ENCODE data around the gene CACNA1A.
A peak's percentile ranks its signal among the peaks of the same experiment; 100 is the strongest.

CACNA1A gene

GRCh38 chr19:13277104-13277809 is 229.0 kb downstream of the CACNA1A start:
- TF ChIP-seq, protein P1, sequence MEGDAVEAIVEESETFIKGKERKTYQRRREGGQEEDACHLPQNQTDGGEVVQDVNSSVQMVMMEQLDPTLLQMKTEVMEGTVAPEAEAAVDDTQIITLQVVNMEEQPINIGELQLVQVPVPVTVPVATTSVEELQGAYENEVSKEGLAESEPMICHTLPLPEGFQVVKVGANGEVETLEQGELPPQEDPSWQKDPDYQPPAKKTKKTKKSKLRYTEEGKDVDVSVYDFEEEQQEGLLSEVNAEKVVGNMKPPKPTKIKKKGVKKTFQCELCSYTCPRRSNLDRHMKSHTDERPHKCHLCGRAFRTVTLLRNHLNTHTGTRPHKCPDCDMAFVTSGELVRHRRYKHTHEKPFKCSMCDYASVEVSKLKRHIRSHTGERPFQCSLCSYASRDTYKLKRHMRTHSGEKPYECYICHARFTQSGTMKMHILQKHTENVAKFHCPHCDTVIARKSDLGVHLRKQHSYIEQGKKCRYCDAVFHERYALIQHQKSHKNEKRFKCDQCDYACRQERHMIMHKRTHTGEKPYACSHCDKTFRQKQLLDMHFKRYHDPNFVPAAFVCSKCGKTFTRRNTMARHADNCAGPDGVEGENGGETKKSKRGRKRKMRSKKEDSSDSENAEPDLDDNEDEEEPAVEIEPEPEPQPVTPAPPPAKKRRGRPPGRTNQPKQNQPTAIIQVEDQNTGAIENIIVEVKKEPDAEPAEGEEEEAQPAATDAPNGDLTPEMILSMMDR (IDR thresholded peaks at IDR 0.05; ENCODE audit: extremely low read depth, insufficient read depth, missing control alignments) = peak; percentile 50
- DNase-seq (ENCODE audit: low spot score) = peak; percentile 76
- in situ Hi-C loops (cut with MboI; ENCODE audit: low pct_unique_long_range_greater_than_20kb, low sequenced_read_pairs, unreplicated experiment) = loop anchor here (10.0 kb wide), 2 partner anchors 148 to 318 kb away; no protein-coding TSS in a partner anchor

GRCh38 chr19:13275016-13275722 is 231.1 kb downstream of the CACNA1A start:
- in situ Hi-C loops (cut with MboI; ENCODE audit: low pct_unique_long_range_greater_than_20kb, low sequenced_read_pairs, unreplicated experiment) = loop anchor here (10.0 kb wide), 2 partner anchors 150 to 320 kb away; no protein-coding TSS in a partner anchor
- TF ChIP-seq, protein P1 (IDR thresholded peaks at IDR 0.05; ENCODE audit: extremely low read depth, insufficient read depth, missing control alignments) = no peak
- DNase-seq (ENCODE audit: low spot score) = no peak

GRCh38 chr19:13270514-13271105 is 235.7 kb downstream of the CACNA1A start:
- in situ Hi-C loops (cut with MboI; ENCODE audit: low pct_unique_long_range_greater_than_20kb, low sequenced_read_pairs, unreplicated experiment) = loop anchor here (10.0 kb wide), 2 partner anchors 154 to 324 kb away; no protein-coding TSS in a partner anchor

GRCh38 chr19:13269348-13269747 is 236.9 kb downstream of the CACNA1A start:
- no peak for DNase-seq (ENCODE audit: low spot score)
- TF ChIP-seq, protein P1 (IDR thresholded peaks at IDR 0.05; ENCODE audit: extremely low read depth, insufficient read depth, missing control alignments) = no peak
- in situ Hi-C loops (cut with MboI; ENCODE audit: low pct_unique_long_range_greater_than_20kb, low sequenced_read_pairs, unreplicated experiment) = no loop called here

More at GRCh38 chr19:13270514-13271105, 235.7 kb downstream of the CACNA1A start:
- TF ChIP-seq, protein P1 (IDR thresholded peaks at IDR 0.05; ENCODE audit: extremely low read depth, insufficient read depth, missing control alignments) = no peak
- no peak for DNase-seq (ENCODE audit: low spot score)

- TF ChIP-seq, protein P1 (IDR thresholded peaks at IDR 0.05; ENCODE audit: extremely low read depth, insufficient read depth, missing control alignments) = no peak
- no peak for DNase-seq (ENCODE audit: low spot score)
- in situ Hi-C loops (cut with MboI; ENCODE audit: low pct_unique_long_range_greater_than_20kb, low sequenced_read_pairs, unreplicated experiment) = no loop called here
Observed at GRCh38 chr19:13267889-13268288, 238.4 kb downstream of the CACNA1A start.

DNA sequence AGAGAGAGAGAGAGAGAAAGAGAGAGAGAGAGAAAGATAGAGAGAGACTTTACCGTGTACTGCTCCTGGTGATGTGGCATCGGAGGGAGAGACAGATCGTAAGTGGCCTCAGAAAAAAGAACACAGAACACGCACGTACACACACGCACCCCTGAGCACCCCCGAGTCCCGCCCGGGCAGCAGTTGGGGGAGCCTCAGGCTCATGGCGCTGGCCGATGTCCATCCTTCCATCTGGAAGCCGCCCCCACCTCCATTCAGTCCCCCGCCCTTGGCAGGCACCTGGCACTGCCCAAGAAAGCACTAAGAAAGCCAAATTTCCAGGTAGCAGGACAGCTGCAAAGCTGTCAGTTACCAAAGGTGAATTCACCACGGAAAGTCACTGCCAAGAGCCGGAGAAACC is 239.1 kb downstream of the CACNA1A start:
- in situ Hi-C loops (cut with MboI; ENCODE audit: low pct_unique_long_range_greater_than_20kb, low sequenced_read_pairs, unreplicated experiment) = no loop called here
- TF ChIP-seq, protein P1 (IDR thresholded peaks at IDR 0.05; ENCODE audit: extremely low read depth, insufficient read depth, missing control alignments) = no peak
- no peak for DNase-seq (ENCODE audit: low spot score)

All from GM13977 (cell line).